ENCODE measurements around the gene VGF.

DNA sequence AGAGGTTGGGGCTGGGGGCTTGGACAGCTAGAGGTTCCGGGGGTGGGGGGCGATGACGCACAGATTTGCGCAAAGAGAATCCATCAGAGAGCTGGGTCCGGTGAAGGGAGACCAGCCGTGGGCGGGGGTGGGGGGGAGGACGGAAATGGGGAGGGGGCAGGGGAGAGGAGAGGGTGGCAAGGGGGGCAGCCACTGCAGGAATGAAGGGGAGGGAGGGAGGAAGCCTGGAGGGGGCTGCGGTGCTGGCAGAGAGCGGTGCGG lies 1.2 kb upstream of the VGF start:
- TF ChIP-seq POLR2A (IDR thresholded peaks at IDR 0.05) = no peak
- TF ChIP-seq, protein P1, sequence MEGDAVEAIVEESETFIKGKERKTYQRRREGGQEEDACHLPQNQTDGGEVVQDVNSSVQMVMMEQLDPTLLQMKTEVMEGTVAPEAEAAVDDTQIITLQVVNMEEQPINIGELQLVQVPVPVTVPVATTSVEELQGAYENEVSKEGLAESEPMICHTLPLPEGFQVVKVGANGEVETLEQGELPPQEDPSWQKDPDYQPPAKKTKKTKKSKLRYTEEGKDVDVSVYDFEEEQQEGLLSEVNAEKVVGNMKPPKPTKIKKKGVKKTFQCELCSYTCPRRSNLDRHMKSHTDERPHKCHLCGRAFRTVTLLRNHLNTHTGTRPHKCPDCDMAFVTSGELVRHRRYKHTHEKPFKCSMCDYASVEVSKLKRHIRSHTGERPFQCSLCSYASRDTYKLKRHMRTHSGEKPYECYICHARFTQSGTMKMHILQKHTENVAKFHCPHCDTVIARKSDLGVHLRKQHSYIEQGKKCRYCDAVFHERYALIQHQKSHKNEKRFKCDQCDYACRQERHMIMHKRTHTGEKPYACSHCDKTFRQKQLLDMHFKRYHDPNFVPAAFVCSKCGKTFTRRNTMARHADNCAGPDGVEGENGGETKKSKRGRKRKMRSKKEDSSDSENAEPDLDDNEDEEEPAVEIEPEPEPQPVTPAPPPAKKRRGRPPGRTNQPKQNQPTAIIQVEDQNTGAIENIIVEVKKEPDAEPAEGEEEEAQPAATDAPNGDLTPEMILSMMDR (IDR thresholded peaks at IDR 0.05) = no peak
